HCT116 (cell line): ENCODE results near the gene TCEA2. TPM values are rescaled to one million over a fixed set of nuclear protein-coding genes. Genes with fewer than 3 reads are reported as not detected.

Experiments used
- ATAC-seq: fragments of 200-7000 bp; cut with Tn5 transposase; 2 replicates; pipeline ENCODE4 v1.9.1; 2020; ENCODE audit warnings: mild to moderate bottlenecking, moderate library complexity
- BruUV-seq: library from RNA; stranded (reverse); fragments of 400-500 nt; replicated peaks from 2 replicates; lab custom pipeline; 2021; lab: Mats Ljungman, UMichigan
- CTCF ChIA-PET: fragments of 300-600 bp; sonication (Branson Sonifier 250); formaldehyde crosslinking; loops from one replicate; lab custom pipeline; 2021; ENCODE audit warnings: antibody characterized with exemption; lab: Charles Lee
- POLR2A ChIA-PET: fragments of 300-600, 350-600 bp; sonication (Branson Sonifier 250); formaldehyde crosslinking; loops from one replicate; lab custom pipeline; 2021; ENCODE audit warnings: antibody characterized with exemption; lab: Charles Lee
- RAD21 ChIA-PET, 2 experiments: fragments of 300-600 bp; sonication (Branson Sonifier 250); formaldehyde crosslinking; loops; one replicate each; lab custom pipeline; 2023; ENCODE audit warnings: low total read pairs in 2 of 2; ENCODE audit not compliant: uncharacterized antibody in 2 of 2, unreplicated experiment in 2 of 2, low non-redundant PET in 1 of 2; lab: Charles Lee
- DNase-seq: peaks from one replicate; pipeline ENCODE4 v3.0.0-alpha.2; 2010; ENCODE audit warnings: low read depth, low spot score
- H2AFZ ChIP-seq: fragments of 200-600 bp; shearing (Covaris generic), sonication (generic); 2 replicates; pipeline ENCODE4 v1.6.1; 2017; ENCODE audit warnings: low read depth, mixed run types, mixed read lengths, antibody characterized with exemption, low read length; ENCODE audit not compliant: poor library complexity, severe bottlenecking
- H3K27ac ChIP-seq: 2 replicates; pipeline ENCODE4 v1.5.1; 2012; ENCODE audit warnings: low read depth, low read length
- H3K27me3 ChIP-seq: fragments of 200-600 bp; sonication (generic); 2 replicates; pipeline ENCODE4 v1.6.1; 2016; ENCODE audit warnings: mixed run types, low read length, mixed read lengths; ENCODE audit not compliant: insufficient read depth
- H3K36me3 ChIP-seq, 2 experiments: fragments of 200-500 bp in 1 of 2; fragments of 200-600 bp in 1 of 2; sonication (Bioruptor generic) in 1 of 2; sonication (generic) in 1 of 2; 2 replicates each; pipeline versions ENCODE4 v1.5.1 to v1.6.1; 2014 to 2016; ENCODE audit warnings: low read length in 2 of 2, inconsistent platforms in 1 of 2, mixed read lengths in 1 of 2, mixed run types in 1 of 2; ENCODE audit not compliant: insufficient read depth in 2 of 2, control insufficient read depth in 1 of 2
- H3K4me1 ChIP-seq, 2 experiments: fragments of 200-600 bp in 1 of 2; sonication (generic) in 1 of 2; 2 replicates each; pipeline versions ENCODE4 v1.5.1 to v1.6.1; 2012 to 2017; ENCODE audit warnings: low read length in 2 of 2, inconsistent platforms in 1 of 2, mild to moderate bottlenecking in 1 of 2, mixed read lengths in 1 of 2, mixed run types in 1 of 2, moderate library complexity in 1 of 2; ENCODE audit not compliant: insufficient read depth in 2 of 2, control insufficient read depth in 1 of 2
- H3K4me2 ChIP-seq: fragments of 200-600 bp; sonication (generic); 2 replicates; pipeline ENCODE4 v1.6.1; 2017; ENCODE audit warnings: mixed run types, low read length, mixed read lengths
- H3K4me3 ChIP-seq, 2 experiments: fragments of 200-600 bp in 1 of 2; sonication (generic) in 1 of 2; replicated peaks in 1 of 2; 2 replicates each; pipeline ENCODE4 v1.5.1; 2011 to 2016; ENCODE audit warnings: low read length in 2 of 2, control low read depth in 1 of 2, low read depth in 1 of 2, mild to moderate bottlenecking in 1 of 2, mixed read lengths in 1 of 2, mixed run types in 1 of 2
- H3K79me2 ChIP-seq: fragments of 200-600 bp; sonication (generic); 2 replicates; pipeline ENCODE4 v1.6.1; 2017; ENCODE audit warnings: mild to moderate bottlenecking, mixed run types, low read length, moderate library complexity, mixed read lengths; ENCODE audit not compliant: insufficient read depth
- H3K9ac ChIP-seq: fragments of 200-600 bp; sonication (generic); 2 replicates; pipeline ENCODE4 v1.6.1; 2016; ENCODE audit warnings: low read length, mixed read lengths
- H3K9me2 ChIP-seq: fragments of 200-600 bp; sonication (generic), shearing (Covaris generic); 2 replicates; pipeline ENCODE4 v1.6.1; 2017; ENCODE audit warnings: mixed run types, mild to moderate bottlenecking, moderate library complexity; ENCODE audit not compliant: insufficient read depth
- H3K9me3 ChIP-seq, 2 experiments: fragments of 200-500 bp in 1 of 2; fragments of 200-600 bp in 1 of 2; sonication (Bioruptor generic) in 1 of 2; sonication (generic) in 1 of 2; 2 replicates each; pipeline ENCODE4 v1.6.1; 2014 to 2017; ENCODE audit warnings: low read length in 2 of 2, mixed read lengths in 2 of 2, inconsistent platforms in 1 of 2, low read depth in 1 of 2, mild to moderate bottlenecking in 1 of 2, mixed run types in 1 of 2, moderate library complexity in 1 of 2; ENCODE audit not compliant: control insufficient read depth in 1 of 2, insufficient read depth in 1 of 2
- H4K20me1 ChIP-seq: fragments of 200-600 bp; sonication (generic), shearing (Covaris generic); 2 replicates; pipeline ENCODE4 v1.6.1; 2017; ENCODE audit warnings: mixed run types, mild to moderate bottlenecking, moderate library complexity; ENCODE audit not compliant: insufficient read depth
- CBX3 ChIP-seq: IDR thresholded peaks from 2 replicates; pipeline ENCODE4 v1.6.1; 2012; ENCODE audit warnings: low read depth
- CEBPB ChIP-seq: IDR thresholded peaks from 2 replicates; pipeline ENCODE4 v1.6.1; 2012; ENCODE audit warnings: low read depth
- EGR1 ChIP-seq: IDR thresholded peaks from 2 replicates; pipeline ENCODE4 v1.6.1; 2012; ENCODE audit warnings: low read depth
- ELF1 ChIP-seq: IDR thresholded peaks from 2 replicates; pipeline ENCODE4 v1.6.1; 2012; ENCODE audit warnings: low read depth, borderline replicate concordance
- FOSL1 ChIP-seq: IDR thresholded peaks from 2 replicates; pipeline ENCODE4 v1.6.1; 2012; ENCODE audit warnings: low read depth
- JUND ChIP-seq: IDR thresholded peaks from 2 replicates; pipeline ENCODE4 v1.6.1; 2012
- SIN3A ChIP-seq: IDR thresholded peaks from 2 replicates; pipeline ENCODE4 v1.6.1; 2012; ENCODE audit warnings: low read depth
- SP1 ChIP-seq: IDR thresholded peaks from 2 replicates; pipeline ENCODE4 v1.6.1; 2012; ENCODE audit warnings: low read depth
- SRF ChIP-seq: IDR thresholded peaks from 2 replicates; pipeline ENCODE4 v1.6.1; 2012; ENCODE audit warnings: low read depth
- TCF7L2 ChIP-seq: IDR thresholded peaks from 2 replicates; pipeline ENCODE4 v1.7.0; 2011; ENCODE audit warnings: borderline replicate concordance, inconsistent platforms; ENCODE audit not compliant: insufficient read depth, insufficient read length; ENCODE audit errors: extremely low read depth
- YY1 ChIP-seq: IDR thresholded peaks from 2 replicates; pipeline ENCODE4 v1.6.1; 2011; ENCODE audit warnings: low read length, low read depth, moderate library complexity, mild to moderate bottlenecking; ENCODE audit not compliant: insufficient replicate concordance; ENCODE audit errors: extremely low read depth
- ZFX ChIP-seq: fragments of 450-650 bp; IDR thresholded peaks from 2 replicates; pipeline ENCODE4 v1.6.1; 2017
- ZNF274 ChIP-seq: fragments of 200-500 bp; sonication (Bioruptor generic); IDR thresholded peaks from 2 replicates; pipeline ENCODE4 v1.6.1; 2014; ENCODE audit warnings: mild to moderate bottlenecking, low read depth, low read length, inconsistent platforms
- intact Hi-C: fragments of 100-400 bp; cut with micrococcal nuclease; formaldehyde crosslinking; loops from 2 replicates; pipeline ENCODE4 v1.10.0; 2022
- total RNA-seq: library from RNA; stranded (reverse); gene quantifications from one replicate; pipeline ENCODE4 v1.2.1, GENCODE V29; 2021; ENCODE audit not compliant: unreplicated experiment
- TF ChIP-seq, protein P1 (sequence below): IDR thresholded peaks from 2 replicates; pipeline ENCODE4 v1.6.1; 2012
- TF ChIP-seq, protein P2 (sequence below): IDR thresholded peaks from 2 replicates; pipeline ENCODE4 v1.6.1; 2011; ENCODE audit warnings: mild to moderate bottlenecking, low read length, moderate library complexity; ENCODE audit not compliant: insufficient replicate concordance; ENCODE audit errors: extremely low read depth
- TF ChIP-seq, protein P3 (sequence below): IDR thresholded peaks from 2 replicates; pipeline ENCODE4 v1.6.1; 2012; ENCODE audit warnings: low read depth

TCEA2 gene
- total RNA-seq, 1 experiment from 2014 or later, result 29.7 TPM

DNA sequence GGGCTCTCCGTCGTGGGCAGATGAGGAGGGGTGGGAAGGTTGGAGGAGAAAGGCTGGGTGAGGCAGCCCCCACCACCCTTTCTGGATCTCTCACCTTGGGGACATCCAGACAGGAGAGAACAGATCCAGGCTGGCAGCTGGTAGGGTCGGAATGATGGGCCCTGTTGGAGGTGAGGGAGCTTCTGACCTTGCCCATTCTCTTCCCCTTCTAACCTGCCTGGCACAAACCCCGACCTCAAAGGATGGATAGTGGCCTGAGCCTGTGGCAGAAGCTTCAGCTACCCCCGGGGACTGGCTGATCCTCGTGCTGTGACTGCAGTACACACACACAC lies 50.4 kb downstream of the TCEA2 start:
- intact Hi-C loops, result no loop called here
- no peak for DNase-seq
- Histone ChIP-seq H2AFZ (no peak overlapping the region), H3K79me2 (no peaks in the 10 kb centered on the region), H3K4me2 (no peak overlapping the region), H3K36me3 (no peaks in the 10 kb centered on the region), H4K20me1 (no peaks in the 10 kb centered on the region), H3K9ac (no peak overlapping the region), H3K27ac (no peak overlapping the region), H3K4me1 (no peaks in the 10 kb centered on the region), H3K9me2 (no peaks in the 10 kb centered on the region), H3K9me3 (no peaks in the 10 kb centered on the region), H3K4me3 (no peak overlapping the region), H3K27me3 (no peaks in the 10 kb centered on the region)
- BruUV-seq, result no TSS peak
- no peak for ATAC-seq
- CTCF ChIA-PET, result no interaction called here
- TF ChIP-seq SRF, result no peak
- TF ChIP-seq EGR1, result no peak
- TF ChIP-seq CEBPB, result no peak
- TF ChIP-seq, protein P1, sequence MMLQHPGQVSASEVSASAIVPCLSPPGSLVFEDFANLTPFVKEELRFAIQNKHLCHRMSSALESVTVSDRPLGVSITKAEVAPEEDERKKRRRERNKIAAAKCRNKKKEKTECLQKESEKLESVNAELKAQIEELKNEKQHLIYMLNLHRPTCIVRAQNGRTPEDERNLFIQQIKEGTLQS, result no peak
- TF ChIP-seq FOSL1, result no peak
- TF ChIP-seq, protein P2, sequence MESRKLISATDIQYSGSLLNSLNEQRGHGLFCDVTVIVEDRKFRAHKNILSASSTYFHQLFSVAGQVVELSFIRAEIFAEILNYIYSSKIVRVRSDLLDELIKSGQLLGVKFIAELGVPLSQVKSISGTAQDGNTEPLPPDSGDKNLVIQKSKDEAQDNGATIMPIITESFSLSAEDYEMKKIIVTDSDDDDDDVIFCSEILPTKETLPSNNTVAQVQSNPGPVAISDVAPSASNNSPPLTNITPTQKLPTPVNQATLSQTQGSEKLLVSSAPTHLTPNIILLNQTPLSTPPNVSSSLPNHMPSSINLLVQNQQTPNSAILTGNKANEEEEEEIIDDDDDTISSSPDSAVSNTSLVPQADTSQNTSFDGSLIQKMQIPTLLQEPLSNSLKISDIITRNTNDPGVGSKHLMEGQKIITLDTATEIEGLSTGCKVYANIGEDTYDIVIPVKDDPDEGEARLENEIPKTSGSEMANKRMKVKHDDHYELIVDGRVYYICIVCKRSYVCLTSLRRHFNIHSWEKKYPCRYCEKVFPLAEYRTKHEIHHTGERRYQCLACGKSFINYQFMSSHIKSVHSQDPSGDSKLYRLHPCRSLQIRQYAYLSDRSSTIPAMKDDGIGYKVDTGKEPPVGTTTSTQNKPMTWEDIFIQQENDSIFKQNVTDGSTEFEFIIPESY, result no peak
- no peak for TF ChIP-seq SIN3A
- TF ChIP-seq ELF1, result no peak
- no peak for TF ChIP-seq TCF7L2
- TF ChIP-seq JUND, result no peak
- TF ChIP-seq, protein P3, sequence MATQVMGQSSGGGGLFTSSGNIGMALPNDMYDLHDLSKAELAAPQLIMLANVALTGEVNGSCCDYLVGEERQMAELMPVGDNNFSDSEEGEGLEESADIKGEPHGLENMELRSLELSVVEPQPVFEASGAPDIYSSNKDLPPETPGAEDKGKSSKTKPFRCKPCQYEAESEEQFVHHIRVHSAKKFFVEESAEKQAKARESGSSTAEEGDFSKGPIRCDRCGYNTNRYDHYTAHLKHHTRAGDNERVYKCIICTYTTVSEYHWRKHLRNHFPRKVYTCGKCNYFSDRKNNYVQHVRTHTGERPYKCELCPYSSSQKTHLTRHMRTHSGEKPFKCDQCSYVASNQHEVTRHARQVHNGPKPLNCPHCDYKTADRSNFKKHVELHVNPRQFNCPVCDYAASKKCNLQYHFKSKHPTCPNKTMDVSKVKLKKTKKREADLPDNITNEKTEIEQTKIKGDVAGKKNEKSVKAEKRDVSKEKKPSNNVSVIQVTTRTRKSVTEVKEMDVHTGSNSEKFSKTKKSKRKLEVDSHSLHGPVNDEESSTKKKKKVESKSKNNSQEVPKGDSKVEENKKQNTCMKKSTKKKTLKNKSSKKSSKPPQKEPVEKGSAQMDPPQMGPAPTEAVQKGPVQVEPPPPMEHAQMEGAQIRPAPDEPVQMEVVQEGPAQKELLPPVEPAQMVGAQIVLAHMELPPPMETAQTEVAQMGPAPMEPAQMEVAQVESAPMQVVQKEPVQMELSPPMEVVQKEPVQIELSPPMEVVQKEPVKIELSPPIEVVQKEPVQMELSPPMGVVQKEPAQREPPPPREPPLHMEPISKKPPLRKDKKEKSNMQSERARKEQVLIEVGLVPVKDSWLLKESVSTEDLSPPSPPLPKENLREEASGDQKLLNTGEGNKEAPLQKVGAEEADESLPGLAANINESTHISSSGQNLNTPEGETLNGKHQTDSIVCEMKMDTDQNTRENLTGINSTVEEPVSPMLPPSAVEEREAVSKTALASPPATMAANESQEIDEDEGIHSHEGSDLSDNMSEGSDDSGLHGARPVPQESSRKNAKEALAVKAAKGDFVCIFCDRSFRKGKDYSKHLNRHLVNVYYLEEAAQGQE, result no peak
- no peak for TF ChIP-seq CBX3
- TF ChIP-seq ZNF274, result no peak
- TF ChIP-seq SP1, result no peak
- no peak for TF ChIP-seq ZFX
- TF ChIP-seq YY1, result no peak
- RAD21 ChIA-PET, result no interaction called here
- POLR2A ChIA-PET, result no interaction called here
